Gastrocnemius medialis (tissue), 4 donors: Measurements from ENCODE around the gene MYO18B. TPM values are rescaled to one million over a fixed set of nuclear protein-coding genes. Genes with fewer than 3 reads are reported as not detected.

Source experiments
- ATAC-seq, 2 donors: fragments of 150-250 bp; one replicate each; pipeline ENCODE4 v1.9.1; 2016
- DNase-seq, 2 donors: peaks; one replicate each; pipeline ENCODE4 v3.0.0-alpha.2; 2019
- H3K27ac ChIP-seq, 4 donors: fragments of 200-600 bp; sonication (generic); 1 replicate in 1 of 4; 2 replicates in 3 of 4; pipeline ENCODE4 v1.5.1; 2016 to 2018; ENCODE audit warnings: mild to moderate bottlenecking in 2 of 4, moderate library complexity in 1 of 4
- H3K27me3 ChIP-seq, 3 donors: fragments of 200-600 bp; sonication (generic) in 2 of 3; 1 replicate in 1 of 3; 2 replicates in 2 of 3; pipeline versions ENCODE4 v1.5.1 to v1.6.0; 2016 to 2019; ENCODE audit warnings: mild to moderate bottlenecking in 1 of 3, moderate library complexity in 1 of 3
- H3K36me3 ChIP-seq, 2 donors: fragments of 200-600 bp; sonication (generic) in 1 of 2; one replicate each; pipeline ENCODE4 v1.5.1; 2017 to 2018
- H3K4me1 ChIP-seq, 2 donors: fragments of 200-600 bp; sonication (generic) in 1 of 2; one replicate each; pipeline ENCODE4 v1.5.1; 2016 to 2017; ENCODE audit warnings: mild to moderate bottlenecking in 2 of 2
- H3K4me3 ChIP-seq, 4 donors: fragments of 200-600 bp; sonication (generic) in 3 of 4; 1 replicate in 1 of 4; 2 replicates in 3 of 4; pipeline ENCODE4 v1.5.1; 2016 to 2019; ENCODE audit warnings: mild to moderate bottlenecking in 2 of 4
- H3K9me3 ChIP-seq, 3 donors: fragments of 200-600 bp; sonication (generic) in 2 of 3; 1 replicate in 1 of 3; 2 replicates in 2 of 3; pipeline ENCODE4 v1.5.1; 2016 to 2019
- CTCF ChIP-seq, 5 experiments: fragments of 450-650 bp in 3 of 5; fragments of 200-600 bp in 2 of 5; sonication (generic) in 2 of 5; IDR thresholded peaks in 4 of 5; conservative IDR thresholded peaks in 1 of 5; 1 replicate in 4 of 5; 2 replicates in 1 of 5; pipeline ENCODE4 v1.5.1; 2016 to 2019; ENCODE audit warnings: antibody characterized with exemption in 5 of 5, mild to moderate bottlenecking in 3 of 5, moderate library complexity in 3 of 5
- POLR2A ChIP-seq, 2 donors: fragments of 450-650 bp; IDR thresholded peaks; one replicate each; pipeline ENCODE4 v1.6.1; 2017; ENCODE audit warnings: antibody characterized with exemption in 2 of 2, mild to moderate bottlenecking in 2 of 2, moderate library complexity in 2 of 2
- in situ Hi-C, 4 donors: fragments of 200-750 bp; cut with MboI; loops; one replicate each; pipeline versions ENCODE4 v1.15.0 to v1.8.0; 2017; ENCODE audit warnings: low sequenced_read_pairs in 4 of 4
- intact Hi-C: fragments of 100-400 bp; cut with DNase I; formaldehyde crosslinking; loops from one replicate; pipeline ENCODE4 v1.15.1; 2023; ENCODE audit warnings: low total_unique reads
- total RNA-seq, 4 donors: library from RNA; depleted of rRNA; stranded (reverse); fragments of >200 nt; gene quantifications; one replicate each; pipeline versions ENCODE4 v1.1.0 to v1.2.3, GENCODE V29; 2016

The MYO18B gene
- total RNA-seq, 4 donors from 2014 or later: 273 to 408 (median 362) TPM

GRCh38 chr22:25816522-25817059 is 74.6 kb downstream of the MYO18B start:
- H3K36me3 ChIP-seq: peaks cover 0 to 44% of the 10 kb centered on the region in 2 donors
- intact Hi-C loops (no loop called here), in situ Hi-C loops (no loop called here)
- TF ChIP-seq POLR2A (IDR thresholded peaks at IDR 0.05): no peak
- H3K9me3 ChIP-seq: no peaks in the 10 kb centered on the region
- H3K4me1 ChIP-seq: peaks cover 3% of the 10 kb centered on the region in 2 donors
- H3K27ac ChIP-seq: no peak overlapping the region
- no peak overlapping the region for H3K4me3 ChIP-seq
- no peak for DNase-seq
- H3K27me3 ChIP-seq: no peaks in the 10 kb centered on the region
- no peak for ATAC-seq

- TF ChIP-seq CTCF (IDR thresholded peaks at IDR 0.05 in 4 of 5, conservative IDR thresholded peaks at IDR 0.05 in 1 of 5) (no peak), POLR2A (IDR thresholded peaks at IDR 0.05) (no peak)
- no peak for DNase-seq
- H3K27ac ChIP-seq: no peak overlapping the region
- H3K36me3 ChIP-seq: peaks cover 0 to 44% of the 10 kb centered on the region in 2 donors
- ATAC-seq: no peak
- no peaks in the 10 kb centered on the region for H3K27me3 ChIP-seq
- H3K9me3 ChIP-seq: no peaks in the 10 kb centered on the region
- peaks cover 2 to 3% of the 10 kb centered on the region in 2 donors for H3K4me1 ChIP-seq
- in situ Hi-C loops: no loop called here
- intact Hi-C loops: no loop called here
- H3K4me3 ChIP-seq: no peak overlapping the region
These were observed 75.3 kb downstream of the MYO18B start for GRCh38 chr22:25817092-25817943.

GRCh38 chr22:25818541-25818940 is 76.6 kb downstream of the MYO18B start:
- Histone ChIP-seq H3K4me3 (no peak overlapping the region), H3K27ac (no peak overlapping the region), H3K4me1 (peaks cover 0 to 3% of the 10 kb centered on the region in 2 donors), H3K27me3 (no peaks in the 10 kb centered on the region), H3K36me3 (peaks cover 0 to 46% of the 10 kb centered on the region in 2 donors), H3K9me3 (no peaks in the 10 kb centered on the region)
- in situ Hi-C loops: no loop called here
- ATAC-seq (no peak), DNase-seq (no peak)
- intact Hi-C loops: no loop called here
- no peak for TF ChIP-seq POLR2A (IDR thresholded peaks at IDR 0.05)
- TF ChIP-seq CTCF (IDR thresholded peaks at IDR 0.05 in 4 of 5, conservative IDR thresholded peaks at IDR 0.05 in 1 of 5): no peak

GRCh38 chr22:25822344-25822743 is 80.4 kb downstream of the MYO18B start:
- in situ Hi-C loops (no loop called here), intact Hi-C loops (no loop called here)
- TF ChIP-seq POLR2A (IDR thresholded peaks at IDR 0.05): no peak
- no peak for TF ChIP-seq CTCF (IDR thresholded peaks at IDR 0.05 in 4 of 5, conservative IDR thresholded peaks at IDR 0.05 in 1 of 5)
- DNase-seq (no peak), ATAC-seq (no peak)
- Histone ChIP-seq H3K4me3 (no peak overlapping the region), H3K4me1 (no peaks in the 10 kb centered on the region), H3K36me3 (peaks cover 0 to 64% of the 10 kb centered on the region in 2 donors), H3K27ac (no peak overlapping the region), H3K9me3 (no peaks in the 10 kb centered on the region), H3K27me3 (no peaks in the 10 kb centered on the region)

- TF ChIP-seq POLR2A (IDR thresholded peaks at IDR 0.05): no peak
These were observed 81.3 kb downstream of the MYO18B start for GRCh38 chr22:25823276-25823675.

More at GRCh38 chr22:25823276-25823675, 81.3 kb downstream of the MYO18B start:
- no peaks in the 10 kb centered on the region for H3K27me3 ChIP-seq
- in situ Hi-C loops (no loop called here), intact Hi-C loops (no loop called here)
- H3K4me3 ChIP-seq: no peak overlapping the region
- no peaks in the 10 kb centered on the region for H3K9me3 ChIP-seq
- ATAC-seq: no peak
- DNase-seq: no peak
- H3K27ac ChIP-seq: no peak overlapping the region
- H3K36me3 ChIP-seq: peaks cover 0 to 73% of the 10 kb centered on the region in 2 donors
- no peaks in the 10 kb centered on the region for H3K4me1 ChIP-seq
